K562 (cell line): ENCODE results near the gene NLRP6. TPM values are rescaled to one million over a fixed set of nuclear protein-coding genes. Genes with fewer than 3 reads are reported as not detected.
A peak's percentile ranks its signal among the peaks of the same experiment; 100 is the strongest.

Source experiments
- CHD1 ChIP-seq: fragments of 200-600 bp; sonication (generic); IDR thresholded peaks from one replicate; pipeline ENCODE4 v1.6.1; 2012; ENCODE audit warnings: mild to moderate bottlenecking, moderate library complexity, low read length, inconsistent platforms
- CTBP1 ChIP-seq: fragments of 450-650 bp; IDR thresholded peaks from 2 replicates; pipeline ENCODE4 v1.6.1; 2016; ENCODE audit warnings: borderline replicate concordance
- ESRRA ChIP-seq: fragments of 450-650 bp; IDR thresholded peaks from 2 replicates; pipeline ENCODE4 v1.6.1; 2014; ENCODE audit warnings: low read depth, mild to moderate bottlenecking, moderate library complexity, borderline replicate concordance
- ETV6 ChIP-seq, 3 experiments: fragments of 150-350 bp in 1 of 3; sonication (generic) in 1 of 3; formaldehyde crosslinking in 1 of 3; IDR thresholded peaks; 2 replicates each; pipeline versions ENCODE4 v1.6.1 to v1.8.0; 2014 to 2022; ENCODE audit warnings: borderline replicate concordance in 2 of 3, low read depth in 2 of 3, antibody characterized with exemption in 1 of 3, low read length in 1 of 3, mild to moderate bottlenecking in 1 of 3, missing genetic modification reagents in 1 of 3
- FOXM1 ChIP-seq, 2 experiments: fragments of 450-650 bp in 1 of 2; sonication (generic) in 1 of 2; formaldehyde crosslinking in 1 of 2; IDR thresholded peaks; 2 replicates each; pipeline versions ENCODE4 v1.6.1 to v1.9.0; 2017 to 2022; ENCODE audit warnings: low read depth in 2 of 2, mild to moderate bottlenecking in 2 of 2, missing genetic modification reagents in 1 of 2, moderate library complexity in 1 of 2
- GABPA ChIP-seq: fragments of 200-800 bp; sonication (Bioruptor generic); conservative IDR thresholded peaks from 2 replicates; pipeline ENCODE4 v1.6.1; 2016; ENCODE audit warnings: low read depth, missing genetic modification characterization, missing compliant biosample characterization
- HDAC1 ChIP-seq, 2 experiments: fragments of 450-650 bp; IDR thresholded peaks; 2 replicates each; pipeline ENCODE4 v1.6.1; 2016 to 2017; ENCODE audit warnings: inconsistent platforms in 1 of 2, mild to moderate bottlenecking in 1 of 2, moderate library complexity in 1 of 2
- HDGF ChIP-seq: fragments of 450-650 bp; IDR thresholded peaks from 2 replicates; pipeline ENCODE4 v1.6.1; 2016
- JUND ChIP-seq, 2 experiments: IDR thresholded peaks; 2 replicates in 1 of 2; 3 replicates in 1 of 2; pipeline ENCODE4 v1.6.1; 2011; ENCODE audit warnings: borderline replicate concordance in 2 of 2, low read depth in 2 of 2, low read length in 2 of 2, improper control_type of control experiment in 1 of 2, missing biosample characterization in 1 of 2, missing genetic modification characterization in 1 of 2, missing genetic modification reagents in 1 of 2
- KHSRP ChIP-seq: fragments of 450-650 bp; IDR thresholded peaks from 2 replicates; pipeline ENCODE4 v1.6.1; 2017
- LEF1 ChIP-seq: fragments of 450-650 bp; IDR thresholded peaks from 2 replicates; pipeline ENCODE4 v1.6.1; 2016; ENCODE audit warnings: mild to moderate bottlenecking
- MAZ ChIP-seq, 2 experiments: fragments of 450-650 bp in 1 of 2; sonication (generic) in 1 of 2; formaldehyde crosslinking; IDR thresholded peaks in 1 of 2; conservative IDR thresholded peaks in 1 of 2; 2 replicates each; pipeline versions ENCODE4 v1.4.0 to v1.5.0; 2020; ENCODE audit warnings: mild to moderate bottlenecking in 1 of 2, missing genetic modification reagents in 1 of 2
- MTA3 ChIP-seq: fragments of 450-650 bp; formaldehyde crosslinking; IDR thresholded peaks from 2 replicates; pipeline ENCODE4 v1.6.1; 2017; ENCODE audit warnings: mild to moderate bottlenecking, borderline replicate concordance
- NR2C2 ChIP-seq, 2 experiments: fragments of 200-800 bp in 1 of 2; sonication (Bioruptor generic) in 1 of 2; sonication (generic) in 1 of 2; formaldehyde crosslinking in 1 of 2; IDR thresholded peaks; 2 replicates each; pipeline versions ENCODE4 v1.6.1 to v1.8.0; 2016 to 2022; ENCODE audit warnings: mild to moderate bottlenecking in 1 of 2, missing compliant biosample characterization in 1 of 2, missing genetic modification characterization in 1 of 2, missing genetic modification reagents in 1 of 2
- NUFIP1 ChIP-seq: fragments of 450-650 bp; IDR thresholded peaks from 2 replicates; pipeline ENCODE4 v1.6.1; 2018; ENCODE audit not compliant: partially characterized antibody
- POLR2A ChIP-seq: fragments of 450-650 bp; conservative IDR thresholded peaks from 2 replicates; pipeline ENCODE4 v1.6.1; 2016
- PRMT5 ChIP-seq: sonication (generic); formaldehyde crosslinking; IDR thresholded peaks from 2 replicates; pipeline ENCODE4 v1.5.0; 2020; ENCODE audit warnings: missing genetic modification reagents
- RBBP5 ChIP-seq: fragments of 200-600 bp; sonication (generic); IDR thresholded peaks from 2 replicates; pipeline ENCODE4 v1.6.1; 2012; ENCODE audit warnings: borderline replicate concordance, mild to moderate bottlenecking, low read length, control low read depth, inconsistent platforms; ENCODE audit not compliant: insufficient read depth, poor library complexity, severe bottlenecking
- SMAD4 ChIP-seq: fragments of 250-450 bp; sonication (Bioruptor Pico); conservative IDR thresholded peaks from 2 replicates; pipeline ENCODE4 v1.8.0; 2021; ENCODE audit warnings: inconsistent platforms, mild to moderate bottlenecking, moderate library complexity
- SMARCE1 ChIP-seq: fragments of 450-650 bp; IDR thresholded peaks from 2 replicates; pipeline ENCODE4 v1.7.1; 2016; ENCODE audit warnings: mild to moderate bottlenecking
- TSC22D4 ChIP-seq: fragments of 450-650 bp; IDR thresholded peaks from 2 replicates; pipeline ENCODE4 v1.6.1; 2016; ENCODE audit warnings: missing genetic modification characterization, missing biosample characterization, control low read depth
- ZNF12 ChIP-seq: sonication (generic); formaldehyde crosslinking; IDR thresholded peaks from 2 replicates; pipeline ENCODE4 v1.4.0; 2020; ENCODE audit warnings: mild to moderate bottlenecking, missing genetic modification reagents
- ZNF274 ChIP-seq: IDR thresholded peaks from 2 replicates; pipeline ENCODE4 v1.6.1; 2011; ENCODE audit warnings: low read depth, mild to moderate bottlenecking, low read length, moderate library complexity, borderline replicate concordance
- polyA plus RNA-seq, 8 experiments: library from polyadenylated mRNA; depleted of rRNA in 4 of 8; stranded (reverse) in 5 of 8; unstranded in 3 of 8; fragments of >200 nt; fragmentation: Nextera tagmentation in 2 of 8; fragmentation: Illumina TruSeq in 1 of 8; extraction: Ambion mirVana in 2 of 8; extraction: Trizol in 1 of 8; gene quantifications; 2 replicates each; pipeline versions ENCODE4 v1.2.1 to v1.2.3, GENCODE V29; 2011 to 2014; ENCODE audit warnings: inconsistent platforms in 1 of 8, missing spikeins in 1 of 8
- total RNA-seq, 7 experiments: library from RNA; depleted of rRNA in 6 of 7; stranded (reverse); fragments of >200 nt in 6 of 7; fragmentation: Illumina TruSeq in 2 of 7; extraction: Trizol in 2 of 7; gene quantifications; 2 replicates each; pipeline versions ENCODE4 v1.2.1 to v1.2.3, GENCODE V29; 2011 to 2021; ENCODE audit warnings: low replicate concordance in 1 of 7
- TF ChIP-seq, protein P1 (sequence below): fragments of 200-800 bp; sonication (Bioruptor generic); IDR thresholded peaks from 2 replicates; pipeline ENCODE4 v1.6.1; 2017; ENCODE audit warnings: missing genetic modification characterization, missing compliant biosample characterization
- TF ChIP-seq, protein P2 (sequence below): IDR thresholded peaks from 2 replicates; pipeline ENCODE4 v1.6.1; 2011; ENCODE audit not compliant: insufficient read length; ENCODE audit errors: extremely low read depth

Gene NLRP6
- total and polyA plus RNA-seq, 9 of the 15 experiments (the other 6 are each of a cell fraction or from before 2014, with no cell fraction given): 0.03 to 0.18 (median 0.15) TPM; not detected in 5

DNA sequence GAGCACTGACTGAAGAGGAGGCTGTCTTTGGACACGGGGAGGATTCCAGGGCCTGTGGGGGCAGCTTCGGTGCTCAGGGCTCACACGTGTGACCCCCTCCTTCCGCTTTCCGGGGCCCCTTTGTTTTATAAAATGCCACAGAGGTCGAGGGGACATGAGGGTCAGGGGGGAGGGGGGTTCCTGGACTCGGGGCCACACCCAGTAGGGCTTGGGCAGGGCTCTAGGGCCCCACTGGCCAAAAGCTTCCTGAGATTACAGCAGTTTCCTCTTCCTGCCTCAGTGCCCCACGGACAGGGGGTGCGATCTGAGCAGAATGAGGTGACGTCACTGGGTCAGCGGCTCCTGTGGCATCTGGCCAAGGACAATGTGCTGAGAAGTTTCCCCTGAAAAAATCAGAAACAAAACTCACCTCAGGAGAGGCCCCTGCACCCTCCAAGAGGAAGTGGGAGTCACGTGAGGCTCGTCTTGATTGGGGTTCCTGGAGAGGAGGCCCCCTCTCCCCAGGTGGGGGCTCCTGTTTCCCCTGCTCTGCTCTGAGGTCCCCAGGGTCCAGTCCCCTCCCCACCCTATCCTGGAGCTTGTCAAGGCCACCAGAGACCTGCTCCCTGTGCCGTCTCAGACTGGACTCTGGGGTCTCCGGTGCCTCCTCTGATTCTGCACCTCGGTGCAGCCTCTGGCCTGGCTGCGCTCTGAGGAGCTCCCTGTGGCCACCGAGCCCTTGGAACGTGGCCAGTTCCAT is 48.8 kb downstream of the NLRP6 start (continued):
- TF ChIP-seq PRMT5: no peak
- peak; percentile 28 to 62; a peak in 1 of 4 replicates for TF ChIP-seq ETV6 (IDR thresholded peaks at IDR 0.05; ENCODE audit: borderline replicate concordance in 1 of 2, low read depth in 2 of 2, low read length in 1 of 2)
- no peak for TF ChIP-seq ETV6 (CRISPR knock-in tag; IDR thresholded peaks at IDR 0.05; ENCODE audit: borderline replicate concordance)
- no peak for TF ChIP-seq CHD1
- TF ChIP-seq SMAD4 (CRISPR knock-in tag): peak; percentile 74
- TF ChIP-seq JUND (IDR thresholded peaks at IDR 0.05; ENCODE audit: borderline replicate concordance, low read depth, low read length): peak; percentile 91
- peak; percentile 78; the same call in 2 of the 3 replicates for TF ChIP-seq JUND (tag; IDR thresholded peaks at IDR 0.05; ENCODE audit: borderline replicate concordance, low read depth, low read length)
- TF ChIP-seq ESRRA: 0 out of 2 replicates have a peak, but pooled peaks have one; percentile 17
- TF ChIP-seq HDGF: peak; percentile 55; the same call in 1 of the 2 replicates
- TF ChIP-seq KHSRP: 0 out of 2 replicates have a peak, but pooled peaks have one; percentile 10
- TF ChIP-seq FOXM1 (IDR thresholded peaks at IDR 0.05; ENCODE audit: low read depth): no peak
- TF ChIP-seq FOXM1 (CRISPR knock-in tag; IDR thresholded peaks at IDR 0.05; ENCODE audit: low read depth): peak; percentile 36; the same call in 1 of the 2 replicates
- peak; percentile 41; the same call in 1 of the 2 replicates for TF ChIP-seq LEF1
- TF ChIP-seq, protein P1, sequence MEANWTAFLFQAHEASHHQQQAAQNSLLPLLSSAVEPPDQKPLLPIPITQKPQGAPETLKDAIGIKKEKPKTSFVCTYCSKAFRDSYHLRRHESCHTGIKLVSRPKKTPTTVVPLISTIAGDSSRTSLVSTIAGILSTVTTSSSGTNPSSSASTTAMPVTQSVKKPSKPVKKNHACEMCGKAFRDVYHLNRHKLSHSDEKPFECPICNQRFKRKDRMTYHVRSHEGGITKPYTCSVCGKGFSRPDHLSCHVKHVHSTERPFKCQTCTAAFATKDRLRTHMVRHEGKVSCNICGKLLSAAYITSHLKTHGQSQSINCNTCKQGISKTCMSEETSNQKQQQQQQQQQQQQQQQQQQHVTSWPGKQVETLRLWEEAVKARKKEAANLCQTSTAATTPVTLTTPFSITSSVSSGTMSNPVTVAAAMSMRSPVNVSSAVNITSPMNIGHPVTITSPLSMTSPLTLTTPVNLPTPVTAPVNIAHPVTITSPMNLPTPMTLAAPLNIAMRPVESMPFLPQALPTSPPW (CRISPR knock-in tag): peak; percentile 53
- peak in 1 of 2 experiments; percentile 34; a peak in 1 of 4 replicates for TF ChIP-seq HDAC1 (IDR thresholded peaks at IDR 0.05)
- TF ChIP-seq GABPA (tag): peak; percentile 74
- TF ChIP-seq CTBP1: peak; percentile 48; the same call in 1 of the 2 replicates
- TF ChIP-seq NR2C2 (CRISPR knock-in tag; IDR thresholded peaks at IDR 0.05): no peak
- TF ChIP-seq NR2C2 (tag; IDR thresholded peaks at IDR 0.05): peak; percentile 74
- TF ChIP-seq TSC22D4 (tag): no peak
- TF ChIP-seq ZNF12: 0 out of 2 replicates have a peak, but pooled peaks have one; percentile 42
- TF ChIP-seq ZNF274: no peak
- TF ChIP-seq NUFIP1: no peak
- TF ChIP-seq SMARCE1: peak; percentile 45; the same call in 1 of the 2 replicates
- peak; percentile 45 to 58; a peak in 3 of 4 replicates for TF ChIP-seq MAZ (CRISPR knock-in tag; conservative IDR thresholded peaks at IDR 0.05 in 1 of 2, IDR thresholded peaks at IDR 0.05 in 1 of 2)
- TF ChIP-seq RBBP5: peak; percentile 58
- TF ChIP-seq MTA3: peak; percentile 77
- peak; percentile 53 for TF ChIP-seq POLR2A
- TF ChIP-seq, protein P2, sequence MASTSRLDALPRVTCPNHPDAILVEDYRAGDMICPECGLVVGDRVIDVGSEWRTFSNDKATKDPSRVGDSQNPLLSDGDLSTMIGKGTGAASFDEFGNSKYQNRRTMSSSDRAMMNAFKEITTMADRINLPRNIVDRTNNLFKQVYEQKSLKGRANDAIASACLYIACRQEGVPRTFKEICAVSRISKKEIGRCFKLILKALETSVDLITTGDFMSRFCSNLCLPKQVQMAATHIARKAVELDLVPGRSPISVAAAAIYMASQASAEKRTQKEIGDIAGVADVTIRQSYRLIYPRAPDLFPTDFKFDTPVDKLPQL: no peak
